GM12878 (cell line): Measurements from ENCODE around the gene TAGLN3. TPM values are rescaled to one million over a fixed set of nuclear protein-coding genes. Genes with fewer than 3 reads are reported as not detected.

ENCODE experiments used
- ATAC-seq: fragments of 200-7000 bp; cut with Tn5 transposase; 3 replicates; pipeline ENCODE4 v1.9.1; 2020; ENCODE audit warnings: mild to moderate bottlenecking, moderate library complexity
- Bru-seq: library from RNA; stranded (reverse); fragments of 400-500 nt; gene quantifications from one replicate; lab custom pipeline; 2021; lab: Mats Ljungman, UMichigan
- BruChase-seq, 2 experiments: library from RNA; stranded (reverse); fragments of 400-500 nt; gene quantifications; one replicate each; lab custom pipeline; 2021; lab: Mats Ljungman, UMichigan
- BruUV-seq: library from RNA; stranded (reverse); fragments of 400-500 nt; replicated peaks from 2 replicates; lab custom pipeline; 2021; lab: Mats Ljungman, UMichigan
- CTCF ChIA-PET: fragments of 300-600 bp; sonication (Branson Sonifier 250); formaldehyde crosslinking; extraction: SDS; loops from one replicate; lab custom pipeline; 2021; ENCODE audit warnings: inconsistent platforms; lab: Yijun Ruan, JAX
- POLR2A ChIA-PET: fragments of 350-600 bp; formaldehyde crosslinking; extraction: SDS; loops from one replicate; lab custom pipeline; 2021; ENCODE audit warnings: inconsistent platforms; lab: Charles Lee
- RAD21 ChIA-PET: fragments of 300-600 bp; sonication (Branson Sonifier 250); formaldehyde crosslinking; loops from one replicate; lab custom pipeline; 2023; ENCODE audit warnings: antibody characterized with exemption; ENCODE audit not compliant: unreplicated experiment; lab: Charles Lee
- SMC1A ChIA-PET: fragments of 300-600 bp; sonication (Branson Sonifier 250); formaldehyde crosslinking; loops from one replicate; lab custom pipeline; 2023; ENCODE audit not compliant: unreplicated experiment, uncharacterized antibody; lab: Charles Lee
- DNase-seq: peaks from one replicate; pipeline ENCODE4 v3.0.0-alpha.2; 2011; ENCODE audit warnings: low read depth, low spot score
- FAIRE-seq: peaks from 3 replicates; lab custom pipeline; 2011; peaks lifted over from hg19 to GRCh38; lab: Jason Lieb, UNC
- H2AFZ ChIP-seq: 2 replicates; pipeline ENCODE4 v1.6.0; 2011; ENCODE audit warnings: low read depth, low read length, control low read depth; ENCODE audit not compliant: control insufficient read depth
- H3K27ac ChIP-seq: 2 replicates; pipeline ENCODE4 v1.5.1; 2011; ENCODE audit warnings: control low read depth; ENCODE audit not compliant: control insufficient read depth, insufficient read depth
- H3K27me3 ChIP-seq, 2 experiments: replicated peaks in 1 of 2; 2 replicates each; pipeline versions ENCODE4 v1.6.0 to v1.6.1; 2011; ENCODE audit warnings: low read length in 1 of 2; ENCODE audit not compliant: control insufficient read depth in 2 of 2, insufficient read depth in 2 of 2
- H3K36me3 ChIP-seq, 2 experiments: 2 replicates each; pipeline ENCODE4 v1.5.1; 2011; ENCODE audit warnings: low read length in 1 of 2; ENCODE audit not compliant: control insufficient read depth in 2 of 2, insufficient read depth in 2 of 2
- H3K4me1 ChIP-seq: 2 replicates; pipeline ENCODE4 v1.6.1; 2011; ENCODE audit warnings: mild to moderate bottlenecking, low read length, moderate library complexity, mixed read lengths; ENCODE audit not compliant: control insufficient read depth, insufficient read depth
- H3K4me2 ChIP-seq: 2 replicates; pipeline ENCODE4 v1.6.0; 2011; ENCODE audit warnings: control low read depth; ENCODE audit not compliant: control insufficient read depth, insufficient read depth
- H3K4me3 ChIP-seq: fragments of 200-600 bp; sonication (generic); 2 replicates; pipeline ENCODE4 v1.5.1; 2016
- H3K79me2 ChIP-seq: 2 replicates; pipeline ENCODE4 v1.6.0; 2011; ENCODE audit warnings: low read length; ENCODE audit not compliant: control insufficient read depth, insufficient read depth
- H3K9ac ChIP-seq: 2 replicates; pipeline ENCODE4 v1.8.0; 2011; ENCODE audit warnings: low read length, control low read depth, mixed read lengths; ENCODE audit not compliant: control insufficient read depth, insufficient read depth
- H3K9me3 ChIP-seq: replicated peaks from 3 replicates; pipeline ENCODE4 v1.5.1; 2011; ENCODE audit warnings: mild to moderate bottlenecking, low read length; ENCODE audit not compliant: control insufficient read depth, insufficient read depth
- H4K20me1 ChIP-seq: 2 replicates; pipeline ENCODE4 v1.6.0; 2011; ENCODE audit not compliant: control insufficient read depth, insufficient read depth
- DPF2 ChIP-seq: fragments of 450-650 bp; IDR thresholded peaks from 2 replicates; pipeline ENCODE4 v1.6.1; 2017; ENCODE audit warnings: mild to moderate bottlenecking
- IKZF2 ChIP-seq, 2 experiments: fragments of 450-650 bp; IDR thresholded peaks; 2 replicates each; pipeline ENCODE4 v1.6.1; 2017; ENCODE audit warnings: mild to moderate bottlenecking in 2 of 2, moderate library complexity in 2 of 2
- PBX3 ChIP-seq: IDR thresholded peaks from 2 replicates; pipeline ENCODE4 v1.6.1; 2011; ENCODE audit warnings: mild to moderate bottlenecking, low read depth, low read length, moderate library complexity; ENCODE audit not compliant: insufficient replicate concordance
- PKNOX1 ChIP-seq: fragments of 450-650 bp; IDR thresholded peaks from 2 replicates; pipeline ENCODE4 v1.6.1; 2016; ENCODE audit warnings: mild to moderate bottlenecking
- RAD51 ChIP-seq: fragments of 450-650 bp; IDR thresholded peaks from 2 replicates; pipeline ENCODE4 v1.6.1; 2016; ENCODE audit warnings: moderate library complexity, mild to moderate bottlenecking, inconsistent platforms
- ZNF592 ChIP-seq: fragments of 450-650 bp; IDR thresholded peaks from 2 replicates; pipeline ENCODE4 v1.6.1; 2017; ENCODE audit warnings: mild to moderate bottlenecking, moderate library complexity
- WGBS: methylation state at CpG from one replicate; pipeline ENCODE4 v1.1.6; 2016; ENCODE audit warnings: low lambda C conversion rate; ENCODE audit not compliant: insufficient replicate concordance, insufficient coverage; ENCODE audit errors: missing lambda C conversion rate; 5-methylcytosine and 5-hydroxymethylcytosine counted together
- in situ Hi-C: fragments of 300-500 bp; cut with MboI; formaldehyde crosslinking; loops from 9 replicates; pipeline ENCODE4 v1.14.3; 2018; ENCODE audit warnings: mixed read lengths
- intact Hi-C: fragments of 100-400 bp; cut with micrococcal nuclease; formaldehyde crosslinking; loops from one replicate; pipeline ENCODE4 v1.14.2; 2022; ENCODE audit not compliant: unreplicated experiment
- long read RNA-seq, 2 experiments: library from polyadenylated mRNA; unstranded; transcript quantifications; one replicate each; pipeline ENCODE4 v2.0.0, GENCODE V29; 2019 to 2020
- polyA minus RNA-seq, 3 experiments: library from RNA; depleted of rRNA, polyadenylated mRNA; stranded (reverse); fragments of >200 nt; gene quantifications; 2 replicates each; pipeline ENCODE4 v1.2.3, GENCODE V29; 2011
- polyA plus RNA-seq, 11 experiments: library from polyadenylated mRNA; depleted of rRNA in 4 of 11; unstranded in 6 of 11; stranded (reverse) in 5 of 11; fragments of >200 nt; fragmentation: Nextera tagmentation in 4 of 11; fragmentation: Illumina TruSeq in 1 of 11; extraction: Ambion mirVana in 4 of 11; extraction: Trizol in 1 of 11; gene quantifications; 1 replicate in 1 of 11; 2 replicates in 10 of 11; pipeline versions ENCODE4 v1.2.1 to v1.2.3, GENCODE V29; 2011 to 2016; ENCODE audit warnings: inconsistent platforms in 2 of 11, missing spikeins in 2 of 11, low read depth in 1 of 11
- total RNA-seq, 4 experiments: library from RNA; depleted of rRNA in 3 of 4; stranded (reverse); fragments of >200 nt in 3 of 4; fragmentation: Illumina TruSeq in 1 of 4; extraction: Trizol in 1 of 4; gene quantifications; 2 replicates each; pipeline versions ENCODE4 v1.2.1 to v1.2.3, GENCODE V29; 2013 to 2021

The TAGLN3 gene
- total RNA-seq (2013; cell fraction: nucleolus; rRNA removed): 0.76 and 1.1 TPM in 2 replicates
- total RNA-seq (2014; rRNA removed): 0.23 TPM in 1 of 2 replicates, not detected in the other
- not detected in 2 replicates for total RNA-seq (2014; rRNA removed; fragmentation: Illumina TruSeq; extraction: Trizol)
- total RNA-seq (2021): not detected in 2 replicates
- not detected for polyA plus RNA-seq (2011; ENCODE audit: low read depth)
- polyA plus RNA-seq (2011; rRNA removed): 0.46 and 0.53 TPM in 2 replicates
- 0.27 and 0.45 TPM in 2 replicates for polyA plus RNA-seq (2011; cell fraction: cytosol; rRNA removed)
- 0.34 and 0.66 TPM in 2 replicates for polyA plus RNA-seq (2011; cell fraction: nucleus; rRNA removed)
- polyA plus RNA-seq (2012): 0.13 TPM in 1 of 2 replicates, not detected in the other
- polyA plus RNA-seq (2014; fragmentation: Illumina TruSeq; extraction: Trizol): 0.07 TPM in 1 of 2 replicates, not detected in the other
- under 1 TPM in 1 of 2 experiments, not detected in 1; 0.07 TPM for polyA plus RNA-seq (2014; fragmentation: Nextera tagmentation; extraction: Ambion mirVana)
- polyA plus RNA-seq (2014; rRNA removed): 0.06 TPM in 1 of 2 replicates, not detected in the other
- under 1 TPM; 0.12 to 0.19 TPM for polyA plus RNA-seq (2016; fragmentation: Nextera tagmentation; extraction: Ambion mirVana)
- 0.26 and 0.37 TPM in 2 replicates for polyA minus RNA-seq (2011; rRNA and poly(A)+ RNA removed)
- not detected in 2 replicates for polyA minus RNA-seq (2011; cell fraction: cytosol; rRNA and poly(A)+ RNA removed)
- polyA minus RNA-seq (2011; cell fraction: nucleus; rRNA and poly(A)+ RNA removed): not detected in 2 replicates
- Bru-seq, nascent RNA: percentile 32 among the genes with signal in this experiment
- BruChase-seq, experiment 1, labeled RNA remaining after a 6-hour chase: percentile 37 among the genes with signal in this experiment
- BruChase-seq, experiment 2, labeled RNA remaining after a 2-hour chase: percentile 38 among the genes with signal in this experiment
- long read RNA-seq, experiment 1, partial matches to known transcripts: 0 of 1 reads
- long read RNA-seq, experiment 1, other reads (novel, unspliced or antisense): 0 of 1 reads
- long read RNA-seq, experiment 2, partial matches to known transcripts: 0 of 3 reads
- long read RNA-seq, experiment 2, other reads (novel, unspliced or antisense): 0 of 3 reads

- H2AFZ ChIP-seq: peak within 1 kb of the TSS; percentile 85
- peak within 1 kb of the TSS; percentile 66 for H3K4me3 ChIP-seq
Measured at GRCh38 chr3:111998636-111999483, at the start of gene TAGLN3. TAGLN3 (plus strand) TSS chr3:111998922; CDS start chr3:111999423, 501 bp downstream.

More at GRCh38 chr3:111998636-111999483, at the start of gene TAGLN3:
- WGBS: 4% methylated on average over 30 of the region's 30 CpGs
- Histone ChIP-seq H3K9me3 (no peaks in the 10 kb centered on the region), H3K27ac (no peak within 1 kb of the TSS), H3K4me2 (peak within 1 kb of the TSS; percentile 89), H3K9ac (peak within 1 kb of the TSS; percentile 43), H3K79me2 (no peaks in the 10 kb centered on the region), H4K20me1 (no peaks in the 10 kb centered on the region), H3K36me3 (no peaks in the 10 kb centered on the region), H3K4me1 (peaks cover 6% of the 10 kb centered on the region; the same call in 1 of the 2 replicates), H3K27me3 (peaks cover 0 to 2% of the 10 kb centered on the region in 2 experiments; a peak in 3 of 4 replicates)
- DNase-seq: no peak
- no peak for FAIRE-seq
- ChIA-PET POLR2A (no interaction called here), SMC1A (interaction anchor here (0.7 to 21.1 kb wide), 7 partner anchors 8 to 283 kb away, joined by 3 to 417 read pairs (median 8); no protein-coding TSS in a partner anchor), CTCF (interaction anchor here (0.7 to 15.4 kb wide), 6 partner anchors 9 to 280 kb away, joined by 3 to 467 read pairs (median 11); no protein-coding TSS in a partner anchor), RAD21 (interaction anchor here (1.0 to 5.0 kb wide), 5 partner anchors 9 to 24 kb away, joined by 3 to 31 read pairs (median 5); no protein-coding TSS in a partner anchor)
- ATAC-seq: peak; percentile 66
- in situ Hi-C loops: no loop called here
- no TSS peak for BruUV-seq
- no peak for TF ChIP-seq ZNF592
- 0 out of 2 replicates have a peak, but pooled peaks have one; percentile 16 for TF ChIP-seq DPF2
- TF ChIP-seq PKNOX1: peak; percentile 93
- TF ChIP-seq IKZF2 (IDR thresholded peaks at IDR 0.05): no peak
- no peak for TF ChIP-seq RAD51
- TF ChIP-seq PBX3: peak; percentile 82
- intact Hi-C loops: no loop called here
